ENCODE measurements around the gene ELAVL4.

GRCh38 chr1:50228871-50229384 lies 120.2 kb downstream of the ELAVL4 start:
- TF ChIP-seq POLR2A (IDR thresholded peaks at IDR 0.05; ENCODE audit: low read depth, low read length) (no peak), POLR2AphosphoS5 (IDR thresholded peaks at IDR 0.05; ENCODE audit: low read depth, low read length) (no peak), TAF1 (IDR thresholded peaks at IDR 0.05; ENCODE audit: borderline replicate concordance, low read depth, low read length) (no peak)
